Testis (tissue), 3 donors: Measurements from ENCODE around the gene ARHGAP27. TPM values are rescaled to one million over a fixed set of nuclear protein-coding genes. Genes with fewer than 3 reads are reported as not detected.

Experiments used
- DNase-seq: peaks from one replicate; pipeline ENCODE4 v3.0.0-alpha.2; 2019
- H3K27ac ChIP-seq, 2 donors: fragments of 200-600 bp; sonication (generic); one replicate each; pipeline ENCODE4 v1.5.1; 2019
- H3K27me3 ChIP-seq: fragments of 200-600 bp; sonication (generic); one replicate; pipeline ENCODE4 v1.5.1; 2019
- H3K36me3 ChIP-seq: fragments of 200-600 bp; sonication (generic); one replicate; pipeline ENCODE4 v1.5.1; 2017; ENCODE audit warnings: low read depth; ENCODE audit errors: missing control alignments
- H3K4me1 ChIP-seq: fragments of 200-600 bp; sonication (generic); one replicate; pipeline ENCODE4 v1.5.1; 2019
- H3K4me3 ChIP-seq, 2 donors: fragments of 200-600 bp; sonication (generic); one replicate each; pipeline ENCODE4 v1.5.1; 2017 to 2019
- H3K9me3 ChIP-seq: fragments of 200-600 bp; sonication (generic); one replicate; pipeline ENCODE4 v1.5.1; 2017
- POLR2A ChIP-seq: fragments of 450-650 bp; IDR thresholded peaks from one replicate; pipeline ENCODE4 v1.6.1; 2017; ENCODE audit warnings: antibody characterized with exemption, mild to moderate bottlenecking, moderate library complexity
- WGBS, 2 donors: methylation state at CpG; one replicate each; pipeline ENCODE4 v1.1.5; 2018; 5-methylcytosine and 5-hydroxymethylcytosine counted together
- intact Hi-C: fragments of 100-400 bp; cut with DNase I; formaldehyde crosslinking; loops from one replicate; pipeline ENCODE4 v1.15.1; 2023; ENCODE audit warnings: low total_unique reads
- polyA plus RNA-seq: library from polyadenylated mRNA; stranded (reverse); fragments of 350-450 nt; fragmentation: Illumina TruSeq; extraction: RNeasy Lipid Tissue Mini Kit (QIAGEN cat#74804); gene quantifications from one replicate; pipeline ENCODE4 v1.2.3, GENCODE V29; 2014; ENCODE audit warnings: low read depth, low replicate concordance; ENCODE audit not compliant: insufficient read depth
- total RNA-seq, 2 donors: library from RNA; depleted of rRNA; stranded (reverse); fragments of >200 nt; gene quantifications; one replicate each; pipeline ENCODE4 v1.2.3, GENCODE V29; 2016
- TF ChIP-seq, protein P1 (sequence below), 3 experiments: fragments of 450-650 bp in 2 of 3; fragments of 200-600 bp in 1 of 3; sonication (generic) in 1 of 3; IDR thresholded peaks; one replicate each; pipeline ENCODE4 v1.5.1; 2016 to 2019; ENCODE audit warnings: antibody characterized with exemption in 3 of 3, mild to moderate bottlenecking in 2 of 3, moderate library complexity in 1 of 3

Gene ARHGAP27
- total and polyA plus RNA-seq, 3 donors from 2014 or later: 17.7 to 22.8 (median 21.4) TPM

DNA sequence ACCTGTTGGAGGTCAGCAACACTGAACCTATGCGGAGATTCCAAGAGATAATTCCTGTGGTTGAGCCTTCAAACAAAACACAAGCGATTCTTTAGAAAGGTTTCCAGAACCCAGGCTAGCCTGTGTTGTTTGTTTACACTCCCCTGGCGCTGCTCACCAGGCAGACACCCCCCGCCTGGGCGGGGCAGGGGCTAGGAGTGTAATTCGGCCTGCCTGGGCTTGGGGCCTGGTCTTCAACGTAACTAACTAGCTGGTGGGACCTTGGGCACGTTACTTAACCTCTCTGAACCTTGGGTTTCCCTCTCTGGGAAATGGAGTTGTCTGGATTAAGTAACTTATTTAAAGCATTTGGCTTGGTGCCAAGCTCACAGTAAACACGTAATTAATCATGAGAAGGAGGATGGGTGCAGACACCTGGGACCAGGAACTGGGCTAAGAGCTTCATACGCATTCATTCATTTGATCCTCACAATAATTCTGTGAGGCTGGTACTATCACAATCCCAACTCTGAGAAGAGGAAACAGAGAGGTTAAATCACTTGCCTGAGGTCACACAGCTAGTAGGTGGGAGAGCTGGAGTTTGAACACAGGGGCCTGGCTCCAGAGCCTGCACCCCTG is 7.6 kb upstream of the ARHGAP27 start:
- Histone ChIP-seq H3K4me3 (no peak overlapping the region), H3K9me3 (no peaks in the 10 kb centered on the region), H3K36me3 (no peaks in the 10 kb centered on the region), H3K27me3 (no peaks in the 10 kb centered on the region), H3K4me1 (no peaks in the 10 kb centered on the region), H3K27ac (no peak overlapping the region)
- no peak for TF ChIP-seq POLR2A
- TF ChIP-seq, protein P1, sequence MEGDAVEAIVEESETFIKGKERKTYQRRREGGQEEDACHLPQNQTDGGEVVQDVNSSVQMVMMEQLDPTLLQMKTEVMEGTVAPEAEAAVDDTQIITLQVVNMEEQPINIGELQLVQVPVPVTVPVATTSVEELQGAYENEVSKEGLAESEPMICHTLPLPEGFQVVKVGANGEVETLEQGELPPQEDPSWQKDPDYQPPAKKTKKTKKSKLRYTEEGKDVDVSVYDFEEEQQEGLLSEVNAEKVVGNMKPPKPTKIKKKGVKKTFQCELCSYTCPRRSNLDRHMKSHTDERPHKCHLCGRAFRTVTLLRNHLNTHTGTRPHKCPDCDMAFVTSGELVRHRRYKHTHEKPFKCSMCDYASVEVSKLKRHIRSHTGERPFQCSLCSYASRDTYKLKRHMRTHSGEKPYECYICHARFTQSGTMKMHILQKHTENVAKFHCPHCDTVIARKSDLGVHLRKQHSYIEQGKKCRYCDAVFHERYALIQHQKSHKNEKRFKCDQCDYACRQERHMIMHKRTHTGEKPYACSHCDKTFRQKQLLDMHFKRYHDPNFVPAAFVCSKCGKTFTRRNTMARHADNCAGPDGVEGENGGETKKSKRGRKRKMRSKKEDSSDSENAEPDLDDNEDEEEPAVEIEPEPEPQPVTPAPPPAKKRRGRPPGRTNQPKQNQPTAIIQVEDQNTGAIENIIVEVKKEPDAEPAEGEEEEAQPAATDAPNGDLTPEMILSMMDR (IDR thresholded peaks at IDR 0.05): no peak
- no peak for DNase-seq
- 78 to 82% methylated on average over 10 of the region's 10 CpGs for WGBS, 2 donors
- intact Hi-C loops: no loop called here

DNA sequence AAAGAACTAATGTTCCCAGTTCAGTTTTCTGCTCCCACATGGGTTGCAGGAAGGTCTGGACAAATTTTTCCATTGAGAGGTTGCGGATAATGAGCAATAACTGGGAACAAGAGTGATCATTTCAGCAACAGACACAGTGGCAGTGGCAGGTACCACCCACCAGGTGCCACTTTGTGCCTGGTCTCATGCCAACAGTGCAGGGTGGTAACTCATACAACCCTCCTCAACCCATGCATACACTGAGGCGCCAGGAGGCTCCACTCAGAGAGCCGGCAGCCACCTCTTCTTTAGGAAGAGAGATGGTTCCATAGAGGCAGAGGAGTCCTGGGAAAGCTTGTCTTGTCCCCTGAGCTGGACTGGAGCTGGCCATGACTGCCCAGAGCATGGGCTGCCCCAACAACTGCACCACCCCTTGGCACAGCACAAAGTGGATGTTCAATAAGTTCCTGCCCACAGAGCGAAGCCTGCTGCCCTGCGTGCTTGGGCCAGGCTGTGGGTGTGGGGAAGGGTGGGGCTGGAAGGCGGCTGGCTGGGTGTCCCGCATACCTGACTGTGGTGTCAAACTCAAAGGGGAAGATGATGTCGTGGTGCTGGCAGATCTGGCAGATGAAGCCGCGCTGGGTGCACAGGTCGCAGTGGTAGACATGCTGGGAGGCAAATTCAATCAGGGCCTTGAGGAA is 6.4 kb upstream of the ARHGAP27 start:
- H3K4me1 ChIP-seq: no peaks in the 10 kb centered on the region
- no peaks in the 10 kb centered on the region for H3K9me3 ChIP-seq
- WGBS, 2 donors: 92% methylated on average over 9 to 11 of the region's 11 CpGs
- intact Hi-C loops: no loop called here
- H3K27ac ChIP-seq: no peak overlapping the region
- no peak for TF ChIP-seq POLR2A
- TF ChIP-seq, protein P1 (IDR thresholded peaks at IDR 0.05): no peak
- no peak for DNase-seq
- H3K27me3 ChIP-seq: no peaks in the 10 kb centered on the region
- H3K36me3 ChIP-seq: no peaks in the 10 kb centered on the region
- no peak overlapping the region for H3K4me3 ChIP-seq

DNA sequence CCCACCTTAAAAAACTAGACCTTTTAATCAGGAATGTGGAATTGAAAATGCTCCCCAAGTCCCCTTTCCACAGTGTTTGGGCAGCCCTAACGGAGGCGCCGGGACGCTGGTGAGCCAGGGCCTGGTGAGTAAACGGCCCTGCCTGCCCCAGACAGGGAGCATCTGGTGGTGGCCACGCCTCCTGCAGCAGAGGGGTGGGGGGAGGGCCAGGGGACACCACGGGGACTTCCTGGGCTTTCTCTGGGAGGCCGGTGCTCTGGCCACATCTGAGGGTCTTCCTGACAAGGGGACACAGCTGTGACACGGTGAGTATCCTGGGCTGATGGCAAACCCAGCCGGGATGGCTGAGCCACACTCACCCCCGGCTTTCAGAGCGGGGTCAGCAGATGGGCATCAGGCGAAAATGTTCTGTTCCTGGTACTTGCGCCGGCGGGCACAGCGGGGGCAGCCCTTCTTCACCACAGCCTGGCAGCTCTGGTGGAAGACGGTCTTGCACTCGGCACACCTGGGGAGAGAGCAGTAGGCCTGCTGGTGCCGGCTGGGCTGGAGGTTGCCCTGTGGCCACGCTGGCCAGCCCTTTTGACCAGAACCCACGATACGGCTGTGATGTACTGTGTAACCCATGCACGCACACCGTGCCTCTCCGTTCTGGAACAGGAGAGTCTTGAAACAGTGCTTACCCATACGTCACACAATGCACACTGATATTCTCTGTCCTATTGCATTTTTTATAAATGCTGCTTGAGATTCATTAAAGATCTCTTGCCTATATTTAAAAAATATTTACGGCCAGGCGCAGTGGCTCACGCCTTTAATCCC is 5.0 kb upstream of the ARHGAP27 start:
- no peaks in the 10 kb centered on the region for H3K9me3 ChIP-seq
- 88 to 96% methylated on average over 19 to 30 of the region's 30 CpGs for WGBS, 2 donors
- intact Hi-C loops: no loop called here
- no peaks in the 10 kb centered on the region for H3K36me3 ChIP-seq
- H3K4me3 ChIP-seq: no peak overlapping the region
- H3K4me1 ChIP-seq: peaks cover 6% of the 10 kb centered on the region
- H3K27ac ChIP-seq: no peak overlapping the region
- DNase-seq: no peak
- no peaks in the 10 kb centered on the region for H3K27me3 ChIP-seq
- no peak for TF ChIP-seq POLR2A
- TF ChIP-seq, protein P1 (IDR thresholded peaks at IDR 0.05): no peak

DNA sequence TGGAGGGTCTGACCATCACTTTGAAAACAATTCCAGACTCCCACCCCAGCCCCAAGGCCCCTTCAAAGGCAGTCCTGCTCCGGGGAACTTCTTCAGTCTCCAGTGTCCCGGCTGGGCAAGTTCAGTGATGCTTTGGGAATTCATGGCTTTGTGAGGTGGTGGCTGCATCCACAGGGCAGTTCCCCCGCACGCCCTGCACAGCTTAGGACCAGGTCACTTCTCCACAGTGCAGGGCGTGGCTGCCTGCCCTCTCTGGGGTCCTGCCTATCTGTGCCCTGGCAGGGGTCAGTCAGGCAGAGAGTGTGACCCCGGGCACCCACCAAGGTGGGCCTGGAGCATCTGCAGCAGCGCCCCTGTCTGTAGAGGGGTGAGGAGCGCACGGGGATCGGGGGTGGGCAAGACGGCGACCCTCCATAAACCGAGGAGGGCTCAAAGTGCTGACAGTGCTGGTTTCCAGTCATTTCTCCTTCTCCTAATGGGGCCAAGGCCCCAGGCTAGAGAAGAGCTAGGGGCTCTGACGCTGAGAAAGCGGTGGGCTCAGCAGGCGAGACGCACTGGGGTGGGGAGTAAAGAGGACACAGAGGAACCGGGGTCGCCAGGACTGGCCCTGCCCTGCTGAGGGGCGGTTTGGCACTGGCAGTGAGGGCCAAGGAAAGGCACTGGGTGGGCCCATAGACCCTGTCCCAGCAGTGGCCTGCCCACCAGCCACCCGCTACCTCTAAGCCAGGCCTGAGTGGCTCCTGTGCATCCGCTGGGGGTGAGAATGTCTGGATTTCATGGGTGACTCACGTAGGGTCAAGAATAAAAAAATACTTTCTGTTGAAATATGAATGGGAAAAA is 4.2 kb upstream of the ARHGAP27 start:
- H3K9me3 ChIP-seq: no peaks in the 10 kb centered on the region
- H3K36me3 ChIP-seq: no peaks in the 10 kb centered on the region
- intact Hi-C loops: no loop called here
- peaks cover 7% of the 10 kb centered on the region for H3K4me1 ChIP-seq
- no peak for TF ChIP-seq POLR2A
- TF ChIP-seq, protein P1 (IDR thresholded peaks at IDR 0.05): no peak
- no peaks in the 10 kb centered on the region for H3K27me3 ChIP-seq
- DNase-seq: no peak
- H3K4me3 ChIP-seq: no peak overlapping the region
- 93% methylated on average over 18 to 23 of the region's 23 CpGs for WGBS, 2 donors
- H3K27ac ChIP-seq: no peak overlapping the region
